Gastroesophageal sphincter (tissue), 3 donors: ENCODE data around the gene PAX3.

Experiments
- EP300 ChIP-seq: sonication (generic); formaldehyde crosslinking; IDR thresholded peaks from one replicate; pipeline ENCODE4 v1.6.1; 2017; ENCODE audit warnings: antibody characterized with exemption, mild to moderate bottlenecking
- POLR2A ChIP-seq, 2 donors: fragments of 450-650 bp; IDR thresholded peaks; one replicate each; pipeline ENCODE4 v1.6.1; 2017; ENCODE audit warnings: antibody characterized with exemption in 2 of 2, mild to moderate bottlenecking in 2 of 2, moderate library complexity in 1 of 2
- POLR2AphosphoS5 ChIP-seq: sonication (generic); formaldehyde crosslinking; IDR thresholded peaks from one replicate; pipeline ENCODE4 v1.6.1; 2017; ENCODE audit warnings: antibody characterized with exemption
- TF ChIP-seq, protein P1 (sequence below), 4 experiments: fragments of 200-600 bp in 2 of 4; fragments of 450-650 bp in 2 of 4; sonication (generic) in 1 of 4; IDR thresholded peaks; one replicate each; pipeline ENCODE4 v1.5.1; 2017 to 2019; ENCODE audit warnings: antibody characterized with exemption in 4 of 4, mild to moderate bottlenecking in 2 of 4, moderate library complexity in 2 of 4

DNA sequence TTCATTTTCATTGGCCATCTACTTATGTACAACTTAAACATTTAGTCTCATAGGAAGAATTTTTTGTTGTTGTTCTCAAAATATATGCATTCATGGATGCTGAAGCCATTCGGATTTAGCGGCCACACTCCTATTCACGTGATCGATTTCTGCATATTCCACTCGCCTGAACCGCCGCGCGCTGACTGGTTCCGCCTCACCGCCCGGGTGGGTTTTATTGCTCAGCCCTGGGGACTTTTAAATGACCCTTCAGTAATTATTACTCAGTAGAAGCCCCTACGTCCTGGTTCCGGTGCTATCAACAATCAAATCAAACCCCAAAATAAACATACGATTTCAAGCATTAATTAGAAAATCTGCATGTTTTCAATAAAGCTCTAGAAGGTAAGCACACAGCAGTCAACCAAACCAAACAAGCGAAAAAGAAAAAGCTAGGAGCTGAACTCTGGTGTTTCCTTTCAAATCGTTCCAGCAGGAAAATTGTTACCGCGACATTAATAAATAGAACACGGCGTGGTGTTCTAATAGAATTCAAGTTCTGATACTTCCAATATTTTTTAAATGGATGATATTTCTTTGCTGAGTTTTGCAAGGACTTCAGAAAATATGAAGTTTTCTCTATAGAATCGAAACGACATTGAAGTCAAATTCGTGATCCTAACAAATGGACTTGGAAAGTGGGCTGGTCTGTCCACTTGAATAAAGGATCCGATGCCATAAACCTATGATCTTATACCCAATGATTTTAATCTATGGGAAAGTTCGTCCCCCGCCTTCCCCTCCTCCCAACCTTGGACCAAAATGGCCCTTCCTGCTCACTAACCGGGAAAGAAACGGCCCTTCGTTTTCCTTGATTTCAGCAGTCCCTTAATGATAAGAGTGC, 9.3 kb downstream of the PAX3 start:
- TF ChIP-seq, protein P1, sequence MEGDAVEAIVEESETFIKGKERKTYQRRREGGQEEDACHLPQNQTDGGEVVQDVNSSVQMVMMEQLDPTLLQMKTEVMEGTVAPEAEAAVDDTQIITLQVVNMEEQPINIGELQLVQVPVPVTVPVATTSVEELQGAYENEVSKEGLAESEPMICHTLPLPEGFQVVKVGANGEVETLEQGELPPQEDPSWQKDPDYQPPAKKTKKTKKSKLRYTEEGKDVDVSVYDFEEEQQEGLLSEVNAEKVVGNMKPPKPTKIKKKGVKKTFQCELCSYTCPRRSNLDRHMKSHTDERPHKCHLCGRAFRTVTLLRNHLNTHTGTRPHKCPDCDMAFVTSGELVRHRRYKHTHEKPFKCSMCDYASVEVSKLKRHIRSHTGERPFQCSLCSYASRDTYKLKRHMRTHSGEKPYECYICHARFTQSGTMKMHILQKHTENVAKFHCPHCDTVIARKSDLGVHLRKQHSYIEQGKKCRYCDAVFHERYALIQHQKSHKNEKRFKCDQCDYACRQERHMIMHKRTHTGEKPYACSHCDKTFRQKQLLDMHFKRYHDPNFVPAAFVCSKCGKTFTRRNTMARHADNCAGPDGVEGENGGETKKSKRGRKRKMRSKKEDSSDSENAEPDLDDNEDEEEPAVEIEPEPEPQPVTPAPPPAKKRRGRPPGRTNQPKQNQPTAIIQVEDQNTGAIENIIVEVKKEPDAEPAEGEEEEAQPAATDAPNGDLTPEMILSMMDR (IDR thresholded peaks at IDR 0.05) = no peak
- TF ChIP-seq EP300 (no peak), POLR2AphosphoS5 (no peak), POLR2A (IDR thresholded peaks at IDR 0.05) (no peak)
